ENCODE results near the gene NOS3. TPM values are rescaled to one million over a fixed set of nuclear protein-coding genes. Genes with fewer than 3 reads are reported as not detected.

Gene NOS3
- total and polyA plus RNA-seq, 9 of the 15 experiments (the other 6 are each of a cell fraction or from before 2014, with no cell fraction given) = 1.1 to 121 (median 23.6) TPM

DNA sequence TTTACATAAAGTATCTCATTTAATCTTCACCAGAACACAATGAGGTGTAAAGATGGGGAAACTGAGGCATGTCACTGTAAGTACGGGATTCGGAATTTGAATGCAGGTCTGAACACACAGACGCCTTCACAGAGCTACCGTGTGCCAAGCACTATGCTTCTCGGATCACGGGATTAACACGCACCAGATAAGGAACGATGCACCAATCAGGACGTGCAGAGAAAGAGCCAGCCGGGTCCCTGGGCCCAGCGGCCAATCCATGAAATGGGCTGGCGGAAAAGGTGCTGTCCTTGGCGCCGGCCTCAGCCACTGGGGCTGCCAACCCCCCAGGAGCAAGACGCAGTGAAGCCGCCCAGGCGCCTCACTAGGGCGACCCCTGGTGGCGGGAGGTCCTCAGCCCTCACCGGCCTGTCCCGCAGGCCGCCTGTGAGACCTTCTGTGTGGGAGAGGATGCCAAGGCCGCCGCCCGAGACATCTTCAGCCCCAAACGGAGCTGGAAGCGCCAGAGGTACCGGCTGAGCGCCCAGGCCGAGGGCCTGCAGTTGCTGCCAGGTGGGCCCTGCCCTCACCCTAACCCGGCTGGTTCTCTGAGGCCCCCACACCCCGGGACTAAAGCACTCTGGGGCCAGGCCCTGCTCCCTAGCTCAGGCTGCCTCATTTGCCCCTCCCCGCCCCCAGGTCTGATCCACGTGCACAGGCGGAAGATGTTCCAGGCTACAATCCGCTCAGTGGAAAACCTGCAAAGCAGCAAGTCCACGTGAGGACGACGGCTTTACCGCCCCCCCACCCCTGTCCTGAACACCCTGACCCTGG is 17.9 kb downstream of the NOS3 start (continued):
- TF ChIP-seq YBX1 (IDR thresholded peaks at IDR 0.05) (no peak), MED1 (CRISPR knock-in tag; IDR thresholded peaks at IDR 0.05; ENCODE audit: borderline replicate concordance) (no peak), CC2D1A (IDR thresholded peaks at IDR 0.05) (peak; percentile 94), ZFPM2 (CRISPR knock-in tag; IDR thresholded peaks at IDR 0.05) (no peak), EWSR1 (IDR thresholded peaks at IDR 0.05; ENCODE audit: borderline replicate concordance, low read depth, partially characterized antibody) (no peak), BRCA1 (IDR thresholded peaks at IDR 0.05) (no peak), BRCA1 (CRISPR knock-in tag; IDR thresholded peaks at IDR 0.05) (no peak), EHMT2 (IDR thresholded peaks at IDR 0.05) (no peak), RBM34 (IDR thresholded peaks at IDR 0.05; ENCODE audit: borderline replicate concordance, insufficient read depth, low read length) (no peak), MEF2A (IDR thresholded peaks at IDR 0.05; ENCODE audit: control insufficient read depth, low read depth, low read length) (0 out of 2 replicates have a peak, but pooled peaks have one; percentile 53), ZNF436 (CRISPR knock-in tag; IDR thresholded peaks at IDR 0.05) (no peak), CEBPB (tag; IDR thresholded peaks at IDR 0.05) (no peak), NR1H2 (CRISPR knock-in tag; IDR thresholded peaks at IDR 0.05) (no peak), SOX6 (IDR thresholded peaks at IDR 0.05) (peak; percentile 82), MAFG (tag; conservative IDR thresholded peaks at IDR 0.05) (0 out of 2 replicates have a peak, but pooled peaks have one; percentile 3), GABPA (tag; conservative IDR thresholded peaks at IDR 0.05; ENCODE audit: low read depth) (peak; percentile 74), ETV6 (IDR thresholded peaks at IDR 0.05; ENCODE audit: borderline replicate concordance in 1 of 2, low read depth in 2 of 2, low read length in 1 of 2) (peak; percentile 15 to 78; a peak in 3 of 4 replicates), ETV6 (CRISPR knock-in tag; IDR thresholded peaks at IDR 0.05; ENCODE audit: borderline replicate concordance) (peak; percentile 14; the same call in 1 of the 2 replicates)
- TF ChIP-seq, protein P1, sequence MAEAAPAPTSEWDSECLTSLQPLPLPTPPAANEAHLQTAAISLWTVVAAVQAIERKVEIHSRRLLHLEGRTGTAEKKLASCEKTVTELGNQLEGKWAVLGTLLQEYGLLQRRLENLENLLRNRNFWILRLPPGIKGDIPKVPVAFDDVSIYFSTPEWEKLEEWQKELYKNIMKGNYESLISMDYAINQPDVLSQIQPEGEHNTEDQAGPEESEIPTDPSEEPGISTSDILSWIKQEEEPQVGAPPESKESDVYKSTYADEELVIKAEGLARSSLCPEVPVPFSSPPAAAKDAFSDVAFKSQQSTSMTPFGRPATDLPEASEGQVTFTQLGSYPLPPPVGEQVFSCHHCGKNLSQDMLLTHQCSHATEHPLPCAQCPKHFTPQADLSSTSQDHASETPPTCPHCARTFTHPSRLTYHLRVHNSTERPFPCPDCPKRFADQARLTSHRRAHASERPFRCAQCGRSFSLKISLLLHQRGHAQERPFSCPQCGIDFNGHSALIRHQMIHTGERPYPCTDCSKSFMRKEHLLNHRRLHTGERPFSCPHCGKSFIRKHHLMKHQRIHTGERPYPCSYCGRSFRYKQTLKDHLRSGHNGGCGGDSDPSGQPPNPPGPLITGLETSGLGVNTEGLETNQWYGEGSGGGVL (CRISPR knock-in tag; IDR thresholded peaks at IDR 0.05) = no peak
- TF ChIP-seq, protein P2, sequence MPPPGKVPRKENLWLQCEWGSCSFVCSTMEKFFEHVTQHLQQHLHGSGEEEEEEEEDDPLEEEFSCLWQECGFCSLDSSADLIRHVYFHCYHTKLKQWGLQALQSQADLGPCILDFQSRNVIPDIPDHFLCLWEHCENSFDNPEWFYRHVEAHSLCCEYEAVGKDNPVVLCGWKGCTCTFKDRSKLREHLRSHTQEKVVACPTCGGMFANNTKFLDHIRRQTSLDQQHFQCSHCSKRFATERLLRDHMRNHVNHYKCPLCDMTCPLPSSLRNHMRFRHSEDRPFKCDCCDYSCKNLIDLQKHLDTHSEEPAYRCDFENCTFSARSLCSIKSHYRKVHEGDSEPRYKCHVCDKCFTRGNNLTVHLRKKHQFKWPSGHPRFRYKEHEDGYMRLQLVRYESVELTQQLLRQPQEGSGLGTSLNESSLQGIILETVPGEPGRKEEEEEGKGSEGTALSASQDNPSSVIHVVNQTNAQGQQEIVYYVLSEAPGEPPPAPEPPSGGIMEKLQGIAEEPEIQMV (tag; conservative IDR thresholded peaks at IDR 0.05; ENCODE audit: low read depth) = peak; percentile 60; the same call in 1 of the 2 replicates
- TF ChIP-seq, protein P3, sequence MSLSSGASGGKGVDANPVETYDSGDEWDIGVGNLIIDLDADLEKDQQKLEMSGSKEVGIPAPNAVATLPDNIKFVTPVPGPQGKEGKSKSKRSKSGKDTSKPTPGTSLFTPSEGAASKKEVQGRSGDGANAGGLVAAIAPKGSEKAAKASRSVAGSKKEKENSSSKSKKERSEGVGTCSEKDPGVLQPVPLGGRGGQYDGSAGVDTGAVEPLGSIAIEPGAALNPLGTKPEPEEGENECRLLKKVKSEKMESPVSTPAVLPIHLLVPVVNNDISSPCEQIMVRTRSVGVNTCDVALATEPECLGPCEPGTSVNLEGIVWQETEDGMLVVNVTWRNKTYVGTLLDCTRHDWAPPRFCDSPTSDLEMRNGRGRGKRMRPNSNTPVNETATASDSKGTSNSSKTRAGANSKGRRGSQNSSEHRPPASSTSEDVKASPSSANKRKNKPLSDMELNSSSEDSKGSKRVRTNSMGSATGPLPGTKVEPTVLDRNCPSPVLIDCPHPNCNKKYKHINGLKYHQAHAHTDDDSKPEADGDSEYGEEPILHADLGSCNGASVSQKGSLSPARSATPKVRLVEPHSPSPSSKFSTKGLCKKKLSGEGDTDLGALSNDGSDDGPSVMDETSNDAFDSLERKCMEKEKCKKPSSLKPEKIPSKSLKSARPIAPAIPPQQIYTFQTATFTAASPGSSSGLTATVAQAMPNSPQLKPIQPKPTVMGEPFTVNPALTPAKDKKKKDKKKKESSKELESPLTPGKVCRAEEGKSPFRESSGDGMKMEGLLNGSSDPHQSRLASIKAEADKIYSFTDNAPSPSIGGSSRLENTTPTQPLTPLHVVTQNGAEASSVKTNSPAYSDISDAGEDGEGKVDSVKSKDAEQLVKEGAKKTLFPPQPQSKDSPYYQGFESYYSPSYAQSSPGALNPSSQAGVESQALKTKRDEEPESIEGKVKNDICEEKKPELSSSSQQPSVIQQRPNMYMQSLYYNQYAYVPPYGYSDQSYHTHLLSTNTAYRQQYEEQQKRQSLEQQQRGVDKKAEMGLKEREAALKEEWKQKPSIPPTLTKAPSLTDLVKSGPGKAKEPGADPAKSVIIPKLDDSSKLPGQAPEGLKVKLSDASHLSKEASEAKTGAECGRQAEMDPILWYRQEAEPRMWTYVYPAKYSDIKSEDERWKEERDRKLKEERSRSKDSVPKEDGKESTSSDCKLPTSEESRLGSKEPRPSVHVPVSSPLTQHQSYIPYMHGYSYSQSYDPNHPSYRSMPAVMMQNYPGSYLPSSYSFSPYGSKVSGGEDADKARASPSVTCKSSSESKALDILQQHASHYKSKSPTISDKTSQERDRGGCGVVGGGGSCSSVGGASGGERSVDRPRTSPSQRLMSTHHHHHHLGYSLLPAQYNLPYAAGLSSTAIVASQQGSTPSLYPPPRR (CRISPR knock-in tag; IDR thresholded peaks at IDR 0.05; ENCODE audit: borderline replicate concordance) = peak; percentile 82; the same call in 1 of the 2 replicates

All from K562 (cell line).